GM23338 (cell line): ENCODE measurements around the gene E4F1. TPM values are rescaled to one million over a fixed set of nuclear protein-coding genes. Genes with fewer than 3 reads are reported as not detected.

Experiments used
- ATAC-seq: fragments of 200-7000 bp; cut with Tn5 transposase; 3 replicates; pipeline ENCODE4 v1.9.1; 2020
- DNase-seq: peaks from one replicate; pipeline ENCODE4 v3.0.0-alpha.2; 2015; ENCODE audit warnings: low spot score
- H2AFZ ChIP-seq: fragments of 200-600 bp; sonication (generic); 2 replicates; pipeline ENCODE4 v1.8.0; 2016; ENCODE audit warnings: antibody characterized with exemption, mild to moderate bottlenecking, moderate library complexity
- H3F3A ChIP-seq: fragments of 200-600 bp; sonication (generic); replicated peaks from 2 replicates; pipeline ENCODE4 v1.8.0; 2017; ENCODE audit warnings: antibody characterized with exemption, mixed run types, low read depth
- H3K27ac ChIP-seq: fragments of 200-600 bp; sonication (generic); 2 replicates; pipeline ENCODE4 v1.6.1; 2016; ENCODE audit warnings: low read depth
- H3K27me3 ChIP-seq: fragments of 200-600 bp; sonication (generic); 2 replicates; pipeline ENCODE4 v1.8.0; 2016; ENCODE audit warnings: mild to moderate bottlenecking, mixed run types, moderate library complexity; ENCODE audit not compliant: insufficient read depth
- H3K36me3 ChIP-seq: fragments of 200-600 bp; sonication (generic); 2 replicates; pipeline ENCODE4 v1.8.0; 2016; ENCODE audit warnings: mild to moderate bottlenecking; ENCODE audit not compliant: insufficient read depth
- H3K4me1 ChIP-seq: fragments of 200-600 bp; sonication (generic); 2 replicates; pipeline ENCODE4 v1.8.0; 2016; ENCODE audit warnings: mild to moderate bottlenecking, moderate library complexity; ENCODE audit not compliant: insufficient read depth
- H3K4me2 ChIP-seq: fragments of 200-600 bp; sonication (generic); 2 replicates; pipeline ENCODE4 v1.7.1; 2017; ENCODE audit warnings: mixed run types
- H3K4me3 ChIP-seq: fragments of 200-600 bp; sonication (generic); 2 replicates; pipeline ENCODE4 v1.6.1; 2016; ENCODE audit warnings: mixed run types
- H3K79me2 ChIP-seq: fragments of 200-600 bp; sonication (generic); replicated peaks from 2 replicates; pipeline ENCODE4 v1.8.0; 2017; ENCODE audit warnings: mild to moderate bottlenecking; ENCODE audit not compliant: insufficient read depth
- H3K9me2 ChIP-seq: fragments of 200-600 bp; sonication (generic); 2 replicates; pipeline ENCODE4 v1.8.0; 2017; ENCODE audit not compliant: insufficient read depth
- H4K20me1 ChIP-seq: fragments of 200-600 bp; sonication (generic); replicated peaks from 2 replicates; pipeline ENCODE4 v1.8.0; 2017; ENCODE audit warnings: mild to moderate bottlenecking; ENCODE audit not compliant: insufficient read depth
- H3K27ac Mint-ChIP-seq: 2 replicates; pipeline ENCODE4 v1.8.0; 2020; ENCODE audit warnings: inconsistent platforms, mild to moderate bottlenecking, moderate library complexity, mixed read lengths
- H3K27me3 Mint-ChIP-seq: 3 replicates; pipeline ENCODE4 v1.8.0; 2022; ENCODE audit warnings: low read depth, mild to moderate bottlenecking, moderate library complexity, mixed read lengths, inconsistent platforms; ENCODE audit not compliant: insufficient read depth, poor library complexity
- H3K36me3 Mint-ChIP-seq: 3 replicates; pipeline ENCODE4 v1.8.0; 2021; ENCODE audit warnings: low read depth, mild to moderate bottlenecking, inconsistent platforms, moderate library complexity, mixed read lengths
- H3K4me1 Mint-ChIP-seq: 3 replicates; pipeline ENCODE4 v1.8.0; 2020; ENCODE audit warnings: mild to moderate bottlenecking, inconsistent platforms, mixed read lengths
- H3K4me3 Mint-ChIP-seq: 3 replicates; pipeline ENCODE4 v1.8.0; 2021; ENCODE audit warnings: moderate library complexity, mild to moderate bottlenecking, inconsistent platforms, mixed read lengths
- H3K9me3 Mint-ChIP-seq: 3 replicates; pipeline ENCODE4 v1.8.0; 2020; ENCODE audit warnings: moderate library complexity, mild to moderate bottlenecking, inconsistent platforms, mixed read lengths
- CREB1 ChIP-seq: fragments of 250-450 bp; sonication (Bioruptor Pico); IDR thresholded peaks from 2 replicates; pipeline ENCODE4 v1.5.0; 2020; ENCODE audit warnings: low read depth, mild to moderate bottlenecking, moderate library complexity
- CTCF ChIP-seq, 2 experiments: fragments of 200-600 bp in 1 of 2; sonication (generic) in 1 of 2; conservative IDR thresholded peaks; 2 replicates each; pipeline versions ENCODE4 v1.5.1 to v1.6.1; 2016 to 2017; ENCODE audit warnings: antibody characterized with exemption in 2 of 2, low read depth in 2 of 2, mild to moderate bottlenecking in 2 of 2, moderate library complexity in 1 of 2
- ETS1 ChIP-seq: IDR thresholded peaks from 2 replicates; pipeline ENCODE4 v1.6.1; 2016; ENCODE audit warnings: antibody characterized with exemption
- EZH2 ChIP-seq: fragments of 200-600 bp; sonication (generic); IDR thresholded peaks from one replicate; pipeline ENCODE4 v1.8.0; 2017; ENCODE audit warnings: antibody characterized with exemption, mild to moderate bottlenecking, low read depth; ENCODE audit not compliant: unreplicated experiment
- NANOG ChIP-seq: IDR thresholded peaks from 2 replicates; pipeline ENCODE4 v1.6.1; 2016; ENCODE audit warnings: antibody characterized with exemption, borderline replicate concordance
- POLR2AphosphoS5 ChIP-seq: IDR thresholded peaks from 2 replicates; pipeline ENCODE4 v1.6.1; 2016; ENCODE audit warnings: antibody characterized with exemption, low read depth
- REST ChIP-seq: IDR thresholded peaks from one replicate; pipeline ENCODE4 v1.6.1; 2018; ENCODE audit warnings: antibody characterized with exemption; ENCODE audit not compliant: unreplicated experiment
- STAT1 ChIP-seq: IDR thresholded peaks from one replicate; pipeline ENCODE4 v1.6.1; 2016; ENCODE audit warnings: antibody characterized with exemption; ENCODE audit not compliant: unreplicated experiment
- ZNF331 ChIP-seq: fragments of 250-450 bp; sonication (Bioruptor Pico); IDR thresholded peaks from 2 replicates; pipeline ENCODE4 v1.5.0; 2020; ENCODE audit warnings: low read depth, mild to moderate bottlenecking, moderate library complexity
- ZNF462 ChIP-seq: fragments of 250-450 bp; sonication (Bioruptor Pico); IDR thresholded peaks from 2 replicates; pipeline ENCODE4 v1.5.0; 2020; ENCODE audit warnings: mild to moderate bottlenecking, moderate library complexity
- polyA plus RNA-seq: library from polyadenylated mRNA; unstranded; fragments of >200 nt; fragmentation: Nextera tagmentation; extraction: Ambion mirVana; gene quantifications from 2 replicates; pipeline ENCODE4 v1.2.1, GENCODE V29; 2016
- total RNA-seq: library from RNA; depleted of rRNA; stranded (reverse); fragments of >200 nt; shearing (Covaris generic); gene quantifications from 2 replicates; pipeline ENCODE4 v1.2.3, GENCODE V29; 2014

Gene E4F1
- total and polyA plus RNA-seq, 2 experiments from 2014 or later = 22.6 to 45.5 TPM

GRCh38 chr16:2250652-2251295 is 27.4 kb downstream of the E4F1 start:
- H3K27me3 ChIP-seq = no peaks in the 10 kb centered on the region
- peaks cover 33% of the 10 kb centered on the region for H3K79me2 ChIP-seq
- no peaks in the 10 kb centered on the region for H3K9me3 Mint-ChIP-seq
- H3F3A ChIP-seq = peaks cover 41% of the 10 kb centered on the region
- peaks cover 64% of the 10 kb centered on the region for H3K36me3 Mint-ChIP-seq
- H3K4me2 ChIP-seq = peak overlapping the region; percentile 88
- H3K36me3 ChIP-seq = peaks cover 16% of the 10 kb centered on the region
- no peak for TF ChIP-seq ZNF331 (CRISPR knock-in tag)
- no peak for TF ChIP-seq CTCF (conservative IDR thresholded peaks at IDR 0.05; ENCODE audit: low read depth in 2 of 2)
- no peak for TF ChIP-seq CREB1
- TF ChIP-seq STAT1 = no peak
- no peak for TF ChIP-seq ETS1
- no peak for TF ChIP-seq EZH2
- TF ChIP-seq REST = no peak
- no peak for TF ChIP-seq POLR2AphosphoS5
- TF ChIP-seq ZNF462 = no peak
- TF ChIP-seq NANOG = no peak
- no peak overlapping the region for H2AFZ ChIP-seq
- peaks cover 12% of the 10 kb centered on the region for H3K27me3 Mint-ChIP-seq
- H4K20me1 ChIP-seq = peaks cover 28% of the 10 kb centered on the region
- H3K27ac Mint-ChIP-seq = peak overlapping the region; percentile 97
- H3K4me3 Mint-ChIP-seq = peak overlapping the region; percentile 97
- peak overlapping the region; percentile 59; the same call in 1 of the 2 replicates for H3K27ac ChIP-seq
- ATAC-seq = no peak
- no peaks in the 10 kb centered on the region for H3K9me2 ChIP-seq
- peak overlapping the region; percentile 87 for H3K4me3 ChIP-seq
- H3K4me1 ChIP-seq = peaks cover 11% of the 10 kb centered on the region; the same call in 1 of the 2 replicates
- peaks cover 12% of the 10 kb centered on the region for H3K4me1 Mint-ChIP-seq
- peak; percentile 47 for DNase-seq
